GM12878 (cell line): Measurements from ENCODE around the gene LDLRAD3.

Source experiments
- ATF3 ChIP-seq: IDR thresholded peaks from 2 replicates; pipeline ENCODE4 v1.6.1; 2011; ENCODE audit warnings: low read depth, mild to moderate bottlenecking, low read length, moderate library complexity, borderline replicate concordance; ENCODE audit errors: extremely low read depth
- CBX5 ChIP-seq: sonication (generic); IDR thresholded peaks from 2 replicates; pipeline ENCODE4 v1.6.1; 2016; ENCODE audit warnings: low read depth, moderate library complexity, mild to moderate bottlenecking, inconsistent platforms
- CTCF ChIP-seq, 3 experiments: IDR thresholded peaks in 2 of 3; conservative IDR thresholded peaks in 1 of 3; 2 replicates each; pipeline ENCODE4 v1.5.1; 2011; ENCODE audit warnings: low read depth in 3 of 3, low read length in 3 of 3, mild to moderate bottlenecking in 3 of 3, control low read depth in 2 of 3, moderate library complexity in 2 of 3, inconsistent platforms in 1 of 3, mixed read lengths in 1 of 3; ENCODE audit not compliant: control insufficient read depth in 2 of 3, insufficient read depth in 1 of 3; ENCODE audit errors: extremely low read depth in 1 of 3
- DPF2 ChIP-seq: fragments of 450-650 bp; IDR thresholded peaks from 2 replicates; pipeline ENCODE4 v1.6.1; 2017; ENCODE audit warnings: mild to moderate bottlenecking
- EP300 ChIP-seq, 2 experiments: fragments of 150-350 bp in 1 of 2; IDR thresholded peaks; 2 replicates each; pipeline ENCODE4 v1.6.1; 2011 to 2012; ENCODE audit warnings: low read depth in 2 of 2, low read length in 2 of 2, borderline replicate concordance in 1 of 2, improper control_type of control experiment in 1 of 2, inconsistent platforms in 1 of 2; ENCODE audit not compliant: control insufficient read depth in 1 of 2
- HDAC6 ChIP-seq: fragments of 200-600 bp; sonication (generic); IDR thresholded peaks from one replicate; pipeline ENCODE4 v1.8.0; 2017; ENCODE audit warnings: antibody characterized with exemption; ENCODE audit not compliant: unreplicated experiment
- PKNOX1 ChIP-seq: fragments of 450-650 bp; IDR thresholded peaks from 2 replicates; pipeline ENCODE4 v1.6.1; 2016; ENCODE audit warnings: mild to moderate bottlenecking
- POLR2AphosphoS5 ChIP-seq: IDR thresholded peaks from 2 replicates; pipeline ENCODE4 v1.6.1; 2011; ENCODE audit warnings: mild to moderate bottlenecking, low read length, inconsistent platforms
- POU2F2 ChIP-seq: IDR thresholded peaks from 3 replicates; pipeline ENCODE4 v1.6.1; 2011; ENCODE audit warnings: low read depth, mild to moderate bottlenecking, low read length, borderline replicate concordance
- RAD21 ChIP-seq: IDR thresholded peaks from 2 replicates; pipeline ENCODE4 v1.6.1; 2011; ENCODE audit warnings: mild to moderate bottlenecking, low read depth, low read length, moderate library complexity; ENCODE audit not compliant: insufficient read depth
- RCOR1 ChIP-seq: conservative IDR thresholded peaks from 2 replicates; pipeline ENCODE4 v1.6.1; 2012; ENCODE audit warnings: low read depth, low read length, improper control_type of control experiment
- RFX5 ChIP-seq: IDR thresholded peaks from 2 replicates; pipeline ENCODE4 v1.6.1; 2011; ENCODE audit warnings: low read depth, low read length, improper control_type of control experiment
- SPI1 ChIP-seq: IDR thresholded peaks from 2 replicates; pipeline ENCODE4 v1.6.1; 2011; ENCODE audit warnings: low read depth, mild to moderate bottlenecking, low read length, moderate library complexity, borderline replicate concordance; ENCODE audit not compliant: insufficient read depth
- TAF1 ChIP-seq: IDR thresholded peaks from 2 replicates; pipeline ENCODE4 v1.6.1; 2011; ENCODE audit warnings: mild to moderate bottlenecking, low read depth, low read length, borderline replicate concordance

- TF ChIP-seq POLR2AphosphoS5 (no peak), RAD21 (peak; percentile 72), RFX5 (no peak), CTCF (IDR thresholded peaks at IDR 0.05 in 2 of 3, conservative IDR thresholded peaks at IDR 0.05 in 1 of 3; ENCODE audit: control insufficient read depth in 2 of 3, extremely low read depth in 1 of 3, insufficient read depth in 1 of 3, low read depth in 3 of 3, low read length in 3 of 3) (peak; percentile 48 to 62 (median 61); a peak in 5 of 6 replicates), SPI1 (no peak), EP300 (IDR thresholded peaks at IDR 0.05; ENCODE audit: borderline replicate concordance in 1 of 2, control insufficient read depth in 1 of 2, low read depth in 2 of 2, low read length in 2 of 2) (peak; percentile 36 to 43; a peak in 1 of 4 replicates), CBX5 (no peak), PKNOX1 (no peak), RCOR1 (no peak), HDAC6 (no peak), POU2F2 (no peak), ATF3 (peak; percentile 45; the same call in 1 of the 2 replicates), TAF1 (no peak), DPF2 (0 out of 2 replicates have a peak, but pooled peaks have one; percentile 15)
These were observed 205.8 kb downstream of the LDLRAD3 start for GRCh38 chr11:36149538-36150242.
